ENCODE results near the gene TIMM44. TPM values are rescaled to one million over a fixed set of nuclear protein-coding genes. Genes with fewer than 3 reads are reported as not detected.
"Not testable (repeated sequence)": the region's sequence is repeated elsewhere in the genome, so short reads cannot be mapped to it uniquely, and the experiment has no call there.

Gene TIMM44
- total RNA-seq, 1 donor from 2014 or later, result 63.6 TPM

DNA sequence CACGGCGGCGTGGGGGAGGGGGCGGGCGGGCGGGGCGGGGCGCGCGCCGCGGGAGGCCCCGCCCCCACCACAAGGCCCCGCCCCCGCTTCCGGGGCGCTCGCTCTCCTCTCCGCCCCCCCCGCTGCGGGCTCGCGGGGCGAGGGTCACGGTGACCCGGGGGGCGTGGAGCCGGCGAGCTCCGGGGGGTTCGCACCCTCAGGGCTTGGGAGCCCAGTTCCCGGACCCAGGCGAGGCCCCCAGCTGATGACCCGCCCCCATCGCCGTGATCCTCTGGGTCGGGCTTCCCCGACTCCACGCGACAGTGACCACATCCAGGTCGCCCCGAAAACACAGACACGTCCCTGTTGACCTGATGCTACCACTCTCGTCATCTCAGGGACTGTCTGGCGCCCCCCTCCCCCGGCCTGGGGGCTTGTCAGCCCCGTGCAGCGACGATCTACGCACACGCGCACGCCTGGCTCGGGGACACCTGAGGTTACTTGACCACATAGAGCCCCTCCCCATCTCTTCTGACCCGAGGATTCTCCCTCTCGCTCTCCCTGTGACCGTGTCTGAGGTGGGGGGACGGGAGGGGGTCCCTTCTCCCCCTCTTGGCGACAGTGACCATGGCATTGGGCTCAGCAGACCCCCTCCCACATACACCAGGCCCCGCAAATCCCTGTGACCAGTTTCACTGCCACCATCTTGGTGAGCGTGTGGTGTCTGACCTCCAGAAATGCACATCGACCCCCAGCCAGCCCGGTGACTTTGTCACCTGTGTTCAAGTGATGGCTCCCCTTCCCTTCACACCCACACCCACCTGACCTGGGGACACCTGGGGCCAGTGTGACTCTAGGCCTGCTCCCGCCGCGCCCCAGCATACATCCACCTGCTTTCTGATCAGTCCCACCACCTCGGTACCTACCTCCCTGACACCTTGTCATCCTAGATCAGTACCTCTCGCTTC lies 39.1 kb downstream of the TIMM44 start:
- DNase-seq (ENCODE audit: extremely low read depth, low read depth, low spot score), result no peak

DNA sequence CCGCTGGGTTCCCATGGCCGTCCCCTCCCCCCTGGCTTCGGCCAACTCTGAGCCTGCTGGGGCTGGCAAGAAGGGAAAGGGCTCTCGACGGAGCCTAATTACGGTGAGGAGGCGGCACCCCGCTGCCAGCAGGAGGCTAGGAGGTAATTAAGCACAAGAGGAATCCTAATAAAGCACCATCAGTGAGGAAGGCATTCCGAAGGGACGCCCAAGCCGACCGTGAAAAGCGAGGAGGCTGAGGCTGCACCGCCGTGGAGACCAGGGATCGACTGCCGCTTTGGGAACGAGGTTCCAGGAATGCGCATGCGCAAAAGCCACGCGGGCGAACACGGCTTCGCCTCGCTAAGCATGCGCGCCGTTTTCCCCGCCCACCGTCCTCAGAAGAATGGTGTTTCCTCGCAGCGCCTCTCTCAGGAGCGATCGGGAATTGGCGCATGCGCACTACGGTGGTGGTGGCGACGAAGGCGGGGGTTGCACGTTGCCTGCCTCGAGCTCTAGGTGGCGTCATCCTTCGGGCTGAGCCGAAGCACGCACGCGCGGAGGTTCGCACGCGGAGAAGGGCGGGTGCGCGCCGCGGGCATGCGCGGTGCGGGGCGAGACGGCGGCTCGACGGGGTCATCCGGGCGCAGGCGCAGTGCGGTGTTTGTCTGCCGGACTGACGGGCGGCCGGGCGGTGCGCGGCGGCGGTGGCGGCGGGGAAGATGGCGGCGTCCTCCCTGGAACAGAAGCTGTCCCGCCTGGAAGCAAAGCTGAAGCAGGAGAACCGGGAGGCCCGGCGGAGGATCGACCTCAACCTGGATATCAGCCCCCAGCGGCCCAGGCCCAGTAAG lies 40.0 kb downstream of the TIMM44 start, which contains the start of gene MAP2K7:
Gene MAP2K7, plus strand, starts transcription at position 634 of the 830 bp plus-strand sequence. Its CDS starts 68 bp downstream, at position 702.
- peak; percentile 90 for DNase-seq (ENCODE audit: extremely low read depth, low read depth, low spot score)

DNA sequence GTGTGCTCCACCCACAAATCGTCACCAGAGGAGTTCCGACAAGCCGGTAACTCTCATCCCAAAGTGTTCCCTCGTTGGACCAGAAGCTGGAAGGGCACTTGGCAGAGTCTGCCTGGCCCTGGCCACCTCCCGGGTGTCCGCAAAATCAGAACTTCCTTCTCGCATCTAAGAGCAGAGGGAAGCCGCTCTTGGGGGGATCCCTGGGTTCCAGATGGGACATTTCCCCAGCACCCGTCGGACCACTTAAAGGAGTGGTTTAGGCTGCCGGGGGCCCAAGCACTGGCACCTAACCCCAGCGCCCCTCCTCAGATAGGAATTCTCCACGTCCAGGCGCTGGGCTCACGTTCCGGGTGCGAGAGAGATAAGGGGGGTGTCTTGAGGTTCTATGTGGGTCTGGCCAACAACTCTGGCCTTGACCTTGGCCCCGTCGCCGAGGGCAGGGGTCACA lies 40.6 kb downstream of the TIMM44 start:
- DNase-seq (ENCODE audit: extremely low read depth, low read depth, low spot score), result no peak

DNA sequence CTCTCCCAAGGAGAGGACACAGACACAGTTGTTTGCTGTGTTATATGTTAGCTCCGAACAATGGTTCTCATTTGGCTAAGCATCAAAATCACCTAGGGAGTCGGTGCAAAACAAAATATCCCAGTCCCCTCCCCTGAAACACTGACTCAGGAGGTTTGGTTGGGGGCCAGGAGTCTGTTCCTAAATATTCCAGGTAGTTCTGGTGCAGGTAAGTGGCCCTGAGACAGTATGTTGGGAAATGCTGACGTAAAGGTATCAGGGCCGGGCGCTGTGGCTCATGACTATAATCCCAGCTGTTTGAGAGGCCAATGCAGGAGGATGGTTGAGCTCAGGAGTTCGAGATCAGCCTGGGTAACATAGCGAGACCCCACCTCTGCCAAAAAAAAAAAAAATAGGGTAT lies 42.1 kb downstream of the TIMM44 start:
- DNase-seq (ENCODE audit: extremely low read depth, low read depth, low spot score), result no peak

DNA sequence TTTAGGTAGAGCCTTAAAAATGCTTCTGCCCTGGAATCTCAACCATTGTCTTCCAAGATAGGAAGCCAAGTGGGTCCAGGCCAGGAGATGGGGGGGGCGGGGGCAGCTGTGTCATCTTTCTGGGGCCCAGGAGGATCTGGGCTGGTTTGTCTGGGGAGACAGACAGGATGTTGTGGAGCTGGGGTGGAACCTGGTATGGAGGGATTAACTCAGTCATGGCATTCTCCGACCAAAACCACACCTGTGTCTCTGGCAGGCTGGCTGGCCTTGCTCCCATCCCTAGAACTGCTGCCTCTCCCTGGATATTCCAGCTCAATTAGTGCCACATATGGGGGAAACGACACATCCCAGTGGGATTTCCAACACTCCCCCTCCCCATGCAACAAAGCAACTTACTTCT lies 42.5 kb downstream of the TIMM44 start:
- DNase-seq (ENCODE audit: extremely low read depth, low read depth, low spot score), result no peak

DNA sequence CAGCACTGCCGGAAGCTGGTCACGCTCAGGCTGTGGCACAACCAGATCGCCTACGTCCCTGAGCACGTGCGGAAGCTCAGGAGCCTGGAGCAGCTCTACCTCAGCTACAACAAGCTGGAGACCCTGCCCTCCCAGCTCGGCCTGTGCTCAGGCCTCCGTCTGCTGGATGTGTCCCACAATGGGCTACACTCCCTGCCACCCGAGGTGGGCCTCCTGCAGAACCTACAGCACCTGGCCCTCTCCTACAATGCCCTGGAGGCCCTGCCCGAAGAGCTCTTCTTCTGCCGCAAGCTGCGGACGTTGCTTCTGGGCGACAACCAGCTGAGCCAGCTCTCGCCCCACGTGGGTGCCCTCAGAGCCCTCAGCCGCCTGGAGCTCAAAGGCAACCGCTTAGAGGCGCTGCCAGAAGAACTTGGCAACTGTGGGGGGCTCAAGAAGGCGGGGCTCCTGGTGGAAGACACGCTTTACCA lies 43.0 kb downstream of the TIMM44 start:
- no peak for DNase-seq (ENCODE audit: extremely low read depth, low read depth, low spot score)

DNA sequence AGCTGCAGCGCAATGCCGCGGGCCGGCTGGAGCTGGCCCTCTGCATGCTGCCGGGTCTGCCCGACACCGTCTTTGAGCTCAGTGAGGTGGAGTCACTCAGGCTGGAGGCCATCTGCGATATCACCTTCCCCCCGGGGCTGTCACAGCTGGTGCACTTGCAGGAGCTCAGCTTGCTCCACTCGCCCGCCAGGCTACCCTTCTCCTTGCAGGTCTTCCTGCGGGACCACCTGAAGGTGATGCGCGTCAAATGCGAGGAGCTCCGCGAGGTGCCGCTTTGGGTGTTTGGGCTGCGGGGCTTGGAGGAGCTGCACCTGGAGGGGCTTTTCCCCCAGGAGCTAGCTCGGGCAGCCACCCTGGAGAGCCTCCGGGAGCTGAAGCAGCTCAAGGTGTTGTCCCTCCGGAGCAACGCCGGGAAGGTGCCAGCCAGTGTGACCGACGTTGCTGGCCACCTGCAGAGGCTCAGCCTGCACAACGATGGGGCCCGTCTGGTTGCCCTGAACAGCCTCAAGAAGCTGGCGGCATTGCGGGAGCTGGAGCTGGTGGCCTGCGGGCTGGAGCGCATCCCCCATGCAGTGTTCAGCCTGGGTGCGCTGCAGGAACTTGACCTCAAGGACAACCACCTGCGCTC lies 43.6 kb downstream of the TIMM44 start:
- DNase-seq (ENCODE audit: extremely low read depth, low read depth, low spot score), result no peak

DNA sequence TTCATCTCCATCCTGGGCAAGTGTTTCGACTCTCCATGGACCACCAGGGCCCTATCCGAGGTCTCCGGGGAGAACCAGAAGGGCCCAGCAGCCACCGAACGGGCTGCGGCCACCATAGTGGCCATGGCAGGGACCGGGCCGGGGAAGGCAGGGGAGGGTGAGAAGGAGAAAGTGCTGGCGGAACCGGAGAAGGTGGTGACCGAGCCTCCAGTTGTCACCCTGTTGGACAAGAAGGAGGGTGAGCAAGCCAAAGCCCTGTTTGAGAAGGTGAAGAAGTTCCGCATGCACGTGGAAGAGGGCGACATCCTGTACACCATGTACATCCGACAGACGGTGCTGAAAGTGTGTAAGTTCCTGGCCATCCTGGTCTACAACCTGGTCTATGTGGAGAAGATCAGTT lies 44.5 kb downstream of the TIMM44 start:
- DNase-seq (ENCODE audit: extremely low read depth, low read depth, low spot score), result no peak

DNA sequence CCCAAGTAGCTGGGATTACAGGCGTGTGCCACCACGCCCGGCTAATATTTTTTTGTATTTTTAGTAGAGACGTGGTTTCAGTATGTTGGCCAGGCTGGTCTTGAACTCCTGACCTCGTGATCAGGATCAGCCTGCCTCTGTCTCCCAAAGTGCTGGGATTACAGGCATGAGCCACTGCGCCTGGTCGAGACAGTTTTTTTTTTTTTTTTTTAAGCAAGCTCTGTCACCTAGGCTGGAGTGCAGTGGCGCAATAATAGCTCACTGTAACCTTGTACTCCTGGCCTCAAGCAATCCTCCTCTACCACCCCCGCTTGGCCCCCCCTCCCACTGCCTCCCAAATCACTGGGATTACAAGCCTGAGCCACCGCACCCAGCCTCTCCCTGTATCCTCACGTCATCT lies 46.2 kb downstream of the TIMM44 start:
- DNase-seq (ENCODE audit: extremely low read depth, low read depth, low spot score), result no peak

DNA sequence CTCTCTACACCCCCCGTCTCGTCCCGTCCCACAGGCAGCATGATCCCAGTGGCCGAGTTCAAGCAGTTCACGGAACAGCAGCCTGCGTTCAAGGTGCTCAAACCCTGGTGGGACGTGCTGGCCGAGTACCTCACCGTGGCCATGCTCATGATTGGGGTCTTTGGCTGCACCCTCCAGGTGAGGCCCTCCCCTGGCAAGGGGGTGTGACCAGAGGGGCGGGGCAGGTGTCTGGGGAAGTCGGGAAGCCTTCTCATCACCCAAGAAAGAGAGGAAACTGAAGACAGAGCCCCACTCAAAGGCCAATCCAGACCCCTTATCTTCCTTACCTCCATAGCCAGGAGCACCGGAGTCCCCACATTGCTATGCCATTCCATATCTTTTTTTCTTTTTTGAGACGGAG lies 47.9 kb downstream of the TIMM44 start:
- DNase-seq (ENCODE audit: extremely low read depth, low read depth, low spot score), result no peak

DNA sequence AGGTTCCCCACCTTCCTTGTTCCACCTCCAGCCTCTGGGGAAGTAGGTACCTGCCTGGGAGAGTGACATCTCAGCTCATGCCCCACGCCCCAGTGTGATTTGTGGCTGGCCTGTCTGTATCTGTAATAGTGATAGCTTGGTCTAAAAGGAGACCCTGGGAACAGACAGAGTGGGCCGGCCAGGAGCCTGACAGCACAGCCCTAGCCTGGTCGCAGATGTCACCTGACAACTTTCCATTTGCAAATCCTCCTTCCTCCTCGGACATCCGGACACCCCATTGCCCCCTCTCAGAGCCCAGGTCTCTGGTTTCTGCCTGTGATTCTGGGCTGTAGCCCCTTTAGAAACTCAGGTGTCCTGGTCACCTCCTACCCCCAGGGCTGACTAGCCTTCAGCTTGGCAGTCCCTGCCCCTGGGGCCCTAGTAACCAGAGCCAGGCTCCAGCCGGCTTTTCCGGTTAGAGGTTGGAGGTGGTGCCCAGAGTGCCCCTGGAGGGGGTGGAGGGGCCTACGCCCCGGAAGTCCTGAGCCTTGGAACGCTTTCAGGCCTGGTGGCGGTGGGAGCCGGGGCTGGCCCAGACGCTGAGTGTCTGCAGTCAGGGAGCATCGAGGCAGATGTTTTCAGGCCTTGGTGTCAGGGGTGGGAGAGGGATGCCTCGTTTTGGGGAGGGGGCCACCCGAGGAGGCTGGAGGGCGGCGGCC lies 48.7 kb downstream of the TIMM44 start:
- no peak for DNase-seq (ENCODE audit: extremely low read depth, low read depth, low spot score)

DNA sequence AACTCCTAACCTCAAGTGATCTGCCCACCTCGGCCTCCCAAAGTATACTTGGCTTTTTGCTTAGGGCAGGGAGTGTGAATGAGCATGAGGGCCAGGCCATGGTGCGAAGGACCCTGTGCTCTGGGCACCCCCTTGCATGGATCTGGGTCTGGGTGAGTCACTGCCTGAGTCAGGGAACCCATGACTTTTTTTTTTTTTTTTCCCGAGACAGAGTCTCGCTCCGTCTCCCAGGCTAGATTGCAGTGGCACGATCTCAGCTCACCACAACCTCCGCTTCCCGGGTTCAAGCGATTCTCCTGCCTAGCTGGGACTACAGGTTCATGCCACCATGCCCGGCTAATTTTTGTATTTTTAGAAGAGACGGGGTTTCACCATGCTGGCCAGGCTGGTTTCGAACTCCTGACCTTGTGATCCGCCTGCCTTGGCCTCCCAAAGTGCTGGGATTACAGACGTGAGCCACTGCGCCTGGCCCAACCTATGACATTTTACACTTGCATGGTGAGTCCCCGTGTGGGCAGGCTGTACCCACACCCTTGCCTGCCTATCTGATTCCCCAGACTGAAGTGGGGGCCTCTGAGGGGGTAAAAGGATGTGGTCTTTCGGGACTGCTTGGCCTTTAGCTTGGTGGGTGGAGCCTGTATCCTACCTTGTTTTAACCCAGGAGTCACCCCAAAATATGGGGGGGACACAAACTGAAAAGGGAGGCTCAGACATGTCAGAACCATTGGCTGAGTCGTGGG lies 49.9 kb downstream of the TIMM44 start:
- DNase-seq (ENCODE audit: extremely low read depth, low read depth, low spot score), result not testable (repeated sequence)

DNA sequence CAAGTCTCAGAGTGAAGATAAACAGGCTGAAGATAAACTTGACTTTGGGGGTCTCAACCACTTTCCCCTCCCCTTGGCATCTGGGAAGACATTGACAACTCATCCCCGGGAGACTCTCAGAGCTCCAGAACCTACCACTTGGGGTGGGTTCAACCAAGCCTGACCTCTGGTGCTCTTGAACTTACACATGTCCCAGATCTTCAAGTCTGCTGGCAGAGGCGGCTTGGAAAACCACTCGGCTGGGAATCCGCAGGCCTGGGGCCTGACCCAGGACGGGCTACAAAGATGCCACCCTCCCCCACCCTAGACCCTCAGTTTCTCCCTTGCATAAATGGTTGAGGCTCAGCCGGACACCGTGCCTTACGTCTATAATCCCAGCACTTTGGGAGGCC lies 54.6 kb downstream of the TIMM44 start:
- DNase-seq (ENCODE audit: extremely low read depth, low read depth, low spot score), result no peak

DNA sequence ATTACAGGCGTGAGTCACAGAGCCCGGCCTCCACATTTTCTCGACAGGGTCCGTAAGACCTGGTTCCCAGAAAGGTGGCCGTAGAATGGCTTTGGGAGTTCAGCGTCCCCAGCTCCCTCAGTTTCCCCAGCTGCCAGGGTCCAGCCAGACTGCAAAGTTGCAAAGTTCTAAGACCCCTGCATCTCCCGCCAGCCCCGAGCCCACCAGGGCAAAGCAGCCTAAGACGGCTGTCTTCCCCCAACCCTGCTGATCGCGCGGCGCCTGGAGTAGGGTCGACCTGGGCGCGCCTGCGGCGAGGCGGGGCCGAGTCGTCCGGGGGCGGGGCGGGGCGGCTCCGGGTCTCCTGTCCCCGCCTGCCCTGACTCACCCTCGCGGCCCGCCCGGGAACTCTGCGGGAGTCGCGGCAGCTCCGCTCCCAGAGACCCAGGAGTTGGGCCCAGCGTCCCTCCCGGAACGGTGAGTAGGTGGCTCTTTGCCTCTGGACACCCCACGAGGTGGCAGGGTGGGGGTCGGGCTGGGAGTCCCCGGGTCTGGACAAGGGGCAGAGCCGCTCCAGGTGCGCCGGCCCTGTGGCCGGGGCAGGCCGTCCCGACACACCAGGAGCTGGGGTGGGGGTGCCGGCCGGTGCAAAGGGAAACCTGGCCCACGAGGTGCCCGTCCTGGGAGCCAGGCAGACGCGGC lies 55.2 kb downstream of the TIMM44 start, which contains the start of gene LRRC8E:
Gene LRRC8E, plus strand, starts transcription at position 366 of the 681 bp plus-strand sequence. CDS start 7,094 bp downstream, outside the sequence.
- no peak for DNase-seq (ENCODE audit: extremely low read depth, low read depth, low spot score)

DNA sequence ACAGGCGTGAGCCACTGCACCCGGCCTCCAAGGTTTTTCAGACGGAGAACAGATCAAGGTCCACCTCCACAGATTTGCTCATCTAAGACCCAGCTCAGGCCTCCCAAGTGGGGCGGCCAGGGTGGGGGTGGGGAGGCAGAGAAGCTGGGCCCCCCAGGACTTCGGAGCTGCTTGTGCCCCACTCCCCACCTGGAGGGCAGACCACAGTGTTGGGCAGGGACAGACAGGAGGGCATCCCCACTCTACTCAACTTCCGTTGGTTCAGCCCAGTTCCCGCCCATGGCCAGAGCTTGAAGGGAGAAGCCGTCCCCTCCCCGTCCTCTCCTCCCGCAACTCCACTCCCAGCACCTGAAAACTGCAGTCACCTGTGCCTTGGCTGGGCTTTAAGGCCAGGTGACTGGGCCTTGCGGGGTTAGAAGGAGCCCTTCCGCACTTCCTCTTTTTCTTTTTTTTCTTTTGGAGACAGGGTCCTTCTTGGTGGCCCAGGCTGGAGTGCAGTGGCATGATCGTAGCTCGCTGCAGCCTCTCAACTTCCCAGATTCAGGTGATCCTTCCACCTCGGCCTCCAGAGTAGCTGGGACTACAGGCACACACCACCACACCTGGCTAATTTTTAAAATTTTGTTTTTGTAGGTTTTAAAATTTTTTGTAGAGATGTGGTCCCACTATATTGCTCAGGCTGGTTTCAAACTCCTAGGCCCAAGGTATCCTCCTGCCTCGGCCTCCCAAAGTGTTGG lies 55.9 kb downstream of the TIMM44 start:
- no peak for DNase-seq (ENCODE audit: extremely low read depth, low read depth, low spot score)

DNA sequence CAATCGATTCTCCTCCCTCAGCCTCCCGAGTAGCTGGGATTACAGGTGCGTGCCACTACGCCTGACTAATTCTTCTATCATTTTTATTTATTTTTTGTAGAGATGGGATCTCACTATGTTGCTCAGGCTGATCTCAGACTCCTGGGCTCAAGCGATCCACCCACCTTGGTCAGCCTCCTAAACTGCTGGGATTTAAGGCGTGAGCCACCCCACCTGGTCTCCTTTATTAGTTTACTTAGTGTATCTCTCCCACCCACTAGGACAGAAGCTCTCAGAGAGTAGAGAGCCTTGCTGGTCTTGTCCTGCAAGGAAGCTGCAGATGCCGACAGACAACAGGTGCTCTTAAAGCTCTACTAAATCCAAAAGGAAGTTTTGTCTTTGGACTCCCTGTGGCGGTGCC lies 57.6 kb downstream of the TIMM44 start:
- no peak for DNase-seq (ENCODE audit: extremely low read depth, low read depth, low spot score)

DNA sequence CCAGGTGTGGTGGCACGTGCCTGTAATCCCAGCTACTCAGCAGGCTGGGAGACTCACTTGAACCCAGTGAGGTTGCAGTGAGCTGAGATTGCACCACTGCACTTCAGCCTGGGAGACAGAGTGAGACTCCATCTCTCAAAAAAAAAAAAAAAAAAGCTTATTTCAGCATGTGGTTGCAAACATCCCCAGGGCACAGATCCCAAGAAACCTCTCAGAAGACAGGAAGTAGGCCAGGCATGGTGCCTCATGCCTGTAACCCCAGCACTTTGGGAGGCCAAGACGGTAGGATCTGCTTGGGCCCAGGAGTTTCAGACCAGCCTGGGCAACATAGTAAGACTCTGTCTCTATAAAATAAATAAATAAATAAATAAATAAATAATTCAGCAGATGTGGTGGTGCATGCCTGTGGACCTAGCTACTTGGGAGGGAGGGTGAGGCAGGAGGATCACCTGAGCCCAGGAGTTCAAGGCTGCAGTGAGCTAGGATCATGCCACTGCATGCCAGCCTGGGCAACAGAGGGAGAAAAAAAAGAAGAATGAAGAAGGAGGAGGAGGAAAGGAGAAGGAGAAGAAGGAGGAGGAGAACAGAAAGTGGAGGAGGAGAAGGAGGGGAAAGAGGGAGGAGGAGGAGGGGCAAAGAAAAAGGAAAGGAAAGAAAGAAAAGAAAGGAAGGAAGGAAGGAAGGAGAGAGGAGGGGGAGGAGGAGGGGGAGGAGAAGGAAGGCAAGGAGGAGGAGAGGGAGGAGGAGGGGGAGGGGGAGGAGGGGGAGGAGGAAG lies 59.5 kb downstream of the TIMM44 start:
- no peak for DNase-seq (ENCODE audit: extremely low read depth, low read depth, low spot score)

All from glomerular endothelial cell (primary cell).